ENCODE measurements around the gene SMYD3. TPM values are rescaled to one million over a fixed set of nuclear protein-coding genes. Genes with fewer than 3 reads are reported as not detected.
A peak's percentile ranks its signal among the peaks of the same experiment; 100 is the strongest.

The SMYD3 gene
- total and polyA plus RNA-seq, 9 of the 15 experiments (the other 6 are each of a cell fraction or from before 2014, with no cell fraction given): 128 to 440 (median 197) TPM

DNA sequence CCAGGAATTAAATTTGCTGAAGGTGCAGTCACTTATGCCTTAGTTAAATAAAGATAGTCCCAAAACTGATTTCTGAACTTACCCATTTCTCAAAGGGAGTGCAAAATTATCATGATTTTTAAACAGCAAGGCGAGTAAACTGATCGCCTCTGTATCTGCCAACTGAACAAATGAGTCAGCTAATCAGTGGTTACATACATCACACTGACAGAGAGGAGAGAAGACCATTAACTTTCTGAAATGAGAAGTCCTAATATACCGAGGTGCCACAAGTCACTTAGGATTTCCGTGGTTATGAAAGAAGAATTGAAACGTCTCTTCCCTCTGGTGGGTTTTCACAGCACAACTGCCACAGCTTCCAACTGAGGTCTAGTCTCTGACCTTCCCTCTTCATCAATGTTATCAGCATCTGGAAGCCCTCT, 400.7 kb downstream of the SMYD3 start (continued):
- TF ChIP-seq, protein P1, sequence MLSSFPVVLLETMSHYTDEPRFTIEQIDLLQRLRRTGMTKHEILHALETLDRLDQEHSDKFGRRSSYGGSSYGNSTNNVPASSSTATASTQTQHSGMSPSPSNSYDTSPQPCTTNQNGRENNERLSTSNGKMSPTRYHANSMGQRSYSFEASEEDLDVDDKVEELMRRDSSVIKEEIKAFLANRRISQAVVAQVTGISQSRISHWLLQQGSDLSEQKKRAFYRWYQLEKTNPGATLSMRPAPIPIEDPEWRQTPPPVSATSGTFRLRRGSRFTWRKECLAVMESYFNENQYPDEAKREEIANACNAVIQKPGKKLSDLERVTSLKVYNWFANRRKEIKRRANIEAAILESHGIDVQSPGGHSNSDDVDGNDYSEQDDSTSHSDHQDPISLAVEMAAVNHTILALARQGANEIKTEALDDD (IDR thresholded peaks at IDR 0.05): peak; percentile 87
- TF ChIP-seq CBFA2T3 (IDR thresholded peaks at IDR 0.05) (peak; percentile 37; the same call in 1 of the 2 replicates), KLF10 (CRISPR knock-in tag; IDR thresholded peaks at IDR 0.05) (no peak), ZSCAN32 (CRISPR knock-in tag; IDR thresholded peaks at IDR 0.05) (no peak), RCOR1 (IDR thresholded peaks at IDR 0.05; ENCODE audit: borderline replicate concordance in 1 of 2, low read depth in 2 of 2, low read length in 2 of 2) (peak in 1 of 2 experiments; percentile 75; a peak in 2 of 4 replicates), ZNF318 (IDR thresholded peaks at IDR 0.05; ENCODE audit: borderline replicate concordance in 1 of 2, low read depth in 1 of 2) (no peak)
- TF ChIP-seq, protein P2, sequence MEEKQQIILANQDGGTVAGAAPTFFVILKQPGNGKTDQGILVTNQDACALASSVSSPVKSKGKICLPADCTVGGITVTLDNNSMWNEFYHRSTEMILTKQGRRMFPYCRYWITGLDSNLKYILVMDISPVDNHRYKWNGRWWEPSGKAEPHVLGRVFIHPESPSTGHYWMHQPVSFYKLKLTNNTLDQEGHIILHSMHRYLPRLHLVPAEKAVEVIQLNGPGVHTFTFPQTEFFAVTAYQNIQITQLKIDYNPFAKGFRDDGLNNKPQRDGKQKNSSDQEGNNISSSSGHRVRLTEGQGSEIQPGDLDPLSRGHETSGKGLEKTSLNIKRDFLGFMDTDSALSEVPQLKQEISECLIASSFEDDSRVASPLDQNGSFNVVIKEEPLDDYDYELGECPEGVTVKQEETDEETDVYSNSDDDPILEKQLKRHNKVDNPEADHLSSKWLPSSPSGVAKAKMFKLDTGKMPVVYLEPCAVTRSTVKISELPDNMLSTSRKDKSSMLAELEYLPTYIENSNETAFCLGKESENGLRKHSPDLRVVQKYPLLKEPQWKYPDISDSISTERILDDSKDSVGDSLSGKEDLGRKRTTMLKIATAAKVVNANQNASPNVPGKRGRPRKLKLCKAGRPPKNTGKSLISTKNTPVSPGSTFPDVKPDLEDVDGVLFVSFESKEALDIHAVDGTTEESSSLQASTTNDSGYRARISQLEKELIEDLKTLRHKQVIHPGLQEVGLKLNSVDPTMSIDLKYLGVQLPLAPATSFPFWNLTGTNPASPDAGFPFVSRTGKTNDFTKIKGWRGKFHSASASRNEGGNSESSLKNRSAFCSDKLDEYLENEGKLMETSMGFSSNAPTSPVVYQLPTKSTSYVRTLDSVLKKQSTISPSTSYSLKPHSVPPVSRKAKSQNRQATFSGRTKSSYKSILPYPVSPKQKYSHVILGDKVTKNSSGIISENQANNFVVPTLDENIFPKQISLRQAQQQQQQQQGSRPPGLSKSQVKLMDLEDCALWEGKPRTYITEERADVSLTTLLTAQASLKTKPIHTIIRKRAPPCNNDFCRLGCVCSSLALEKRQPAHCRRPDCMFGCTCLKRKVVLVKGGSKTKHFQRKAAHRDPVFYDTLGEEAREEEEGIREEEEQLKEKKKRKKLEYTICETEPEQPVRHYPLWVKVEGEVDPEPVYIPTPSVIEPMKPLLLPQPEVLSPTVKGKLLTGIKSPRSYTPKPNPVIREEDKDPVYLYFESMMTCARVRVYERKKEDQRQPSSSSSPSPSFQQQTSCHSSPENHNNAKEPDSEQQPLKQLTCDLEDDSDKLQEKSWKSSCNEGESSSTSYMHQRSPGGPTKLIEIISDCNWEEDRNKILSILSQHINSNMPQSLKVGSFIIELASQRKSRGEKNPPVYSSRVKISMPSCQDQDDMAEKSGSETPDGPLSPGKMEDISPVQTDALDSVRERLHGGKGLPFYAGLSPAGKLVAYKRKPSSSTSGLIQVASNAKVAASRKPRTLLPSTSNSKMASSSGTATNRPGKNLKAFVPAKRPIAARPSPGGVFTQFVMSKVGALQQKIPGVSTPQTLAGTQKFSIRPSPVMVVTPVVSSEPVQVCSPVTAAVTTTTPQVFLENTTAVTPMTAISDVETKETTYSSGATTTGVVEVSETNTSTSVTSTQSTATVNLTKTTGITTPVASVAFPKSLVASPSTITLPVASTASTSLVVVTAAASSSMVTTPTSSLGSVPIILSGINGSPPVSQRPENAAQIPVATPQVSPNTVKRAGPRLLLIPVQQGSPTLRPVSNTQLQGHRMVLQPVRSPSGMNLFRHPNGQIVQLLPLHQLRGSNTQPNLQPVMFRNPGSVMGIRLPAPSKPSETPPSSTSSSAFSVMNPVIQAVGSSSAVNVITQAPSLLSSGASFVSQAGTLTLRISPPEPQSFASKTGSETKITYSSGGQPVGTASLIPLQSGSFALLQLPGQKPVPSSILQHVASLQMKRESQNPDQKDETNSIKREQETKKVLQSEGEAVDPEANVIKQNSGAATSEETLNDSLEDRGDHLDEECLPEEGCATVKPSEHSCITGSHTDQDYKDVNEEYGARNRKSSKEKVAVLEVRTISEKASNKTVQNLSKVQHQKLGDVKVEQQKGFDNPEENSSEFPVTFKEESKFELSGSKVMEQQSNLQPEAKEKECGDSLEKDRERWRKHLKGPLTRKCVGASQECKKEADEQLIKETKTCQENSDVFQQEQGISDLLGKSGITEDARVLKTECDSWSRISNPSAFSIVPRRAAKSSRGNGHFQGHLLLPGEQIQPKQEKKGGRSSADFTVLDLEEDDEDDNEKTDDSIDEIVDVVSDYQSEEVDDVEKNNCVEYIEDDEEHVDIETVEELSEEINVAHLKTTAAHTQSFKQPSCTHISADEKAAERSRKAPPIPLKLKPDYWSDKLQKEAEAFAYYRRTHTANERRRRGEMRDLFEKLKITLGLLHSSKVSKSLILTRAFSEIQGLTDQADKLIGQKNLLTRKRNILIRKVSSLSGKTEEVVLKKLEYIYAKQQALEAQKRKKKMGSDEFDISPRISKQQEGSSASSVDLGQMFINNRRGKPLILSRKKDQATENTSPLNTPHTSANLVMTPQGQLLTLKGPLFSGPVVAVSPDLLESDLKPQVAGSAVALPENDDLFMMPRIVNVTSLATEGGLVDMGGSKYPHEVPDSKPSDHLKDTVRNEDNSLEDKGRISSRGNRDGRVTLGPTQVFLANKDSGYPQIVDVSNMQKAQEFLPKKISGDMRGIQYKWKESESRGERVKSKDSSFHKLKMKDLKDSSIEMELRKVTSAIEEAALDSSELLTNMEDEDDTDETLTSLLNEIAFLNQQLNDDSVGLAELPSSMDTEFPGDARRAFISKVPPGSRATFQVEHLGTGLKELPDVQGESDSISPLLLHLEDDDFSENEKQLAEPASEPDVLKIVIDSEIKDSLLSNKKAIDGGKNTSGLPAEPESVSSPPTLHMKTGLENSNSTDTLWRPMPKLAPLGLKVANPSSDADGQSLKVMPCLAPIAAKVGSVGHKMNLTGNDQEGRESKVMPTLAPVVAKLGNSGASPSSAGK (IDR thresholded peaks at IDR 0.05): no peak

Data from K562 (cell line).